Right ventricle myocardium superior (tissue), 1 donor: Measurements from ENCODE around the gene UBC. TPM values are rescaled to one million over a fixed set of nuclear protein-coding genes. Genes with fewer than 3 reads are reported as not detected.

ENCODE experiments used
- ATAC-seq: fragments of 200-7000 bp; cut with Tn5 transposase; one replicate; pipeline ENCODE4 v1.9.1; 2020; ENCODE audit warnings: mild to moderate bottlenecking; ENCODE audit not compliant: poor library complexity
- DNase-seq: peaks from one replicate; pipeline ENCODE4 v3.0.0-alpha.2; 2020
- intact Hi-C: fragments of 100-400 bp; cut with DNase I; formaldehyde crosslinking; loops from one replicate; pipeline ENCODE4 v1.11.2; 2022
- total RNA-seq: library from RNA; stranded (reverse); fragmentation: NEBNext Ultra II Directional; extraction: Animal tissue kit (Norgen Biotek cat#: 25700); gene quantifications from one replicate; pipeline ENCODE4 v1.2.1, GENCODE V29; 2021
- donor health status: DM: no; HTN: yes; CAD: no; lungs with severe emphysema.

UBC gene
- total RNA-seq, 1 donor from 2014 or later, result 1,120 TPM

- intact Hi-C loops, result no loop called here
- ATAC-seq, result no peak
- DNase-seq, result no peak
Measured at GRCh38 chr12:124872068-124872719, 42.3 kb downstream of the UBC start.

- intact Hi-C loops, result no loop called here
- ATAC-seq (no peak), DNase-seq (no peak)
Measured at GRCh38 chr12:124871297-124871696, 43.2 kb downstream of the UBC start.

- intact Hi-C loops, result no loop called here
- DNase-seq (no peak), ATAC-seq (no peak)
Measured at GRCh38 chr12:124870515-124870914, 43.9 kb downstream of the UBC start.

- ATAC-seq, result peak; percentile 72
- intact Hi-C loops, result no loop called here
- DNase-seq, result peak; percentile 51
Measured at GRCh38 chr12:124869059-124869665, 45.3 kb downstream of the UBC start.

GRCh38 chr12:124868252-124869058 lies 46.0 kb downstream of the UBC start:
- intact Hi-C loops, result no loop called here
- no peak for DNase-seq
- ATAC-seq, result no peak

GRCh38 chr12:124867401-124867930 lies 47.0 kb downstream of the UBC start:
- DNase-seq (no peak), ATAC-seq (no peak)
- intact Hi-C loops, result no loop called here

GRCh38 chr12:124866883-124867400 lies 47.5 kb downstream of the UBC start:
- ATAC-seq (no peak), DNase-seq (no peak)
- intact Hi-C loops, result no loop called here

GRCh38 chr12:124866195-124866882 lies 48.1 kb downstream of the UBC start:
- ATAC-seq (no peak), DNase-seq (no peak)
- intact Hi-C loops, result no loop called here

GRCh38 chr12:124865728-124866127 lies 48.7 kb downstream of the UBC start:
- no peak for ATAC-seq
- intact Hi-C loops, result no loop called here
- DNase-seq, result no peak

- DNase-seq (no peak), ATAC-seq (peak; percentile 3)
- intact Hi-C loops, result no loop called here
Measured at GRCh38 chr12:124864326-124864752, 50.1 kb downstream of the UBC start.

- DNase-seq, result peak; percentile 89
- intact Hi-C loops, result no loop called here
- ATAC-seq, result peak; percentile 97
Measured at GRCh38 chr12:124863416-124864325, 50.8 kb downstream of the UBC start, which contains the start of gene SCARB1. Gene SCARB1 (minus strand): TSS chr12:124863864. CDS start chr12:124863720, 144 bp downstream.

- DNase-seq (no peak), ATAC-seq (peak; percentile 16)
- intact Hi-C loops, result no loop called here
Measured at GRCh38 chr12:124862768-124863415, 51.6 kb downstream of the UBC start.

GRCh38 chr12:124861898-124862676 lies 52.4 kb downstream of the UBC start:
- ATAC-seq, result no peak
- intact Hi-C loops, result no loop called here
- DNase-seq, result no peak
